22Rv1 (cell line): ENCODE data around the gene PACC1.

Source experiments
- CTCF ChIP-seq: fragments of 450-650 bp; IDR thresholded peaks from 2 replicates; pipeline ENCODE4 v1.5.1; 2017; ENCODE audit warnings: mild to moderate bottlenecking
- ZFX ChIP-seq: fragments of 450-650 bp; IDR thresholded peaks from 2 replicates; pipeline ENCODE4 v1.6.1; 2017; ENCODE audit warnings: antibody characterized with exemption, borderline replicate concordance

- TF ChIP-seq CTCF (no peak), ZFX (no peak)
Observed at GRCh38 chr1:212458817-212459216, 44.1 kb upstream of the PACC1 start.
